SU-DHL-6 (cell line): ENCODE data around the gene C12orf57.

Experiments used
- H2AFZ ChIP-seq: fragments of 200-600 bp; sonication (generic); 2 replicates; pipeline ENCODE4 v1.6.1; 2014; ENCODE audit warnings: low read depth, mild to moderate bottlenecking, moderate library complexity, mixed read lengths, antibody characterized with exemption, low read length; ENCODE audit not compliant: severe bottlenecking
- H3F3A ChIP-seq: fragments of 200-600 bp; shearing (Covaris generic); 2 replicates; pipeline ENCODE4 v1.6.0; 2016; ENCODE audit warnings: antibody characterized with exemption, mild to moderate bottlenecking; ENCODE audit not compliant: insufficient read depth
- H3K27ac ChIP-seq: fragments of 200-600 bp; sonication (generic); 2 replicates; pipeline ENCODE4 v1.5.1; 2016; ENCODE audit warnings: low read depth, mild to moderate bottlenecking, low read length, moderate library complexity, mixed read lengths
- H3K27me3 ChIP-seq: fragments of 200-600 bp; sonication (generic), shearing (Covaris generic); 2 replicates; pipeline ENCODE4 v1.6.0; 2014; ENCODE audit warnings: mild to moderate bottlenecking, low read length
- H3K36me3 ChIP-seq: fragments of 200-600 bp; sonication (generic); 2 replicates; pipeline ENCODE4 v1.6.1; 2014; ENCODE audit warnings: mild to moderate bottlenecking, low read length, mixed read lengths
- H3K4me2 ChIP-seq: fragments of 300-600, 200-600 bp; shearing (Covaris generic), sonication (generic); 2 replicates; pipeline ENCODE4 v1.6.0; 2014; ENCODE audit warnings: low read length, low read depth, mild to moderate bottlenecking; ENCODE audit not compliant: poor library complexity, severe bottlenecking
- H3K4me3 ChIP-seq: fragments of 200-600 bp; sonication (generic); 2 replicates; pipeline ENCODE4 v1.5.1; 2014; ENCODE audit warnings: antibody characterized with exemption, low read length, mild to moderate bottlenecking, mixed read lengths; ENCODE audit not compliant: insufficient read depth, poor library complexity, severe bottlenecking
- H3K79me2 ChIP-seq: fragments of 200-600 bp; sonication (generic); 2 replicates; pipeline ENCODE4 v1.6.1; 2014; ENCODE audit warnings: mild to moderate bottlenecking, low read length, moderate library complexity; ENCODE audit not compliant: insufficient read depth
- H3K9ac ChIP-seq: fragments of 200-600 bp; sonication (generic); 2 replicates; pipeline ENCODE4 v1.7.0; 2014; ENCODE audit warnings: mild to moderate bottlenecking, low read length
- H3K9me2 ChIP-seq: fragments of 200-600 bp; sonication (generic); replicated peaks from 2 replicates; pipeline ENCODE4 v1.6.1; 2014; ENCODE audit warnings: low read length; ENCODE audit not compliant: insufficient read depth
- H3K9me3 ChIP-seq: fragments of 200-600 bp; sonication (generic); 2 replicates; pipeline ENCODE4 v1.6.1; 2014; ENCODE audit warnings: low read length, mixed read lengths; ENCODE audit not compliant: insufficient read depth
- H4K20me1 ChIP-seq: fragments of 200-600 bp; sonication (generic); 2 replicates; pipeline ENCODE4 v1.6.1; 2014; ENCODE audit warnings: low read depth, mild to moderate bottlenecking, antibody characterized with exemption, low read length, moderate library complexity, mixed read lengths
- EZH2phosphoT487 ChIP-seq: fragments of 200-600 bp; sonication (generic), shearing (Covaris generic); conservative IDR thresholded peaks from 2 replicates; pipeline ENCODE4 v1.6.1; 2018; ENCODE audit warnings: mild to moderate bottlenecking, antibody characterized with exemption, low read length, moderate library complexity, mixed read lengths
- TF ChIP-seq, protein P1 (sequence below): fragments of 200-600 bp; sonication (generic); IDR thresholded peaks from one replicate; pipeline ENCODE4 v1.5.1; 2017; ENCODE audit warnings: antibody characterized with exemption, mild to moderate bottlenecking, low read length, moderate library complexity; ENCODE audit not compliant: insufficient read depth, poor library complexity, severe bottlenecking

Gene C12orf57

DNA sequence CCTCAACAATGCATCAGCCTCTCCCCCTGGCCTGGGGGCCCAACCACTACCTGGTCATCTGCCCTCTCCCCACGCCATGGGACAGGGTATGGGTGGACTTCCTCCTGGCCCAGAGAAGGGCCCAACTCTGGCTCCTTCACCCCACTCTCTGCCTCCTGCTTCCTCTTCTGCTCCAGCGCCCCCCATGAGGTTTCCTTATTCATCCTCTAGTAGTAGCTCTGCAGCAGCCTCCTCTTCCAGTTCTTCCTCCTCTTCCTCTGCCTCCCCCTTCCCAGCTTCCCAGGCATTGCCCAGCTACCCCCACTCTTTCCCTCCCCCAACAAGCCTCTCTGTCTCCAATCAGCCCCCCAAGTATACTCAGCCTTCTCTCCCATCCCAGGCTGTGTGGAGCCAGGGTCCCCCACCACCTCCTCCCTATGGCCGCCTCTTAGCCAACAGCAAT lies 7.6 kb upstream of the C12orf57 start:
- peak overlapping the region; percentile 92 for H3K9ac ChIP-seq
- no peak overlapping the region for H3K27ac ChIP-seq
- TF ChIP-seq, protein P1, sequence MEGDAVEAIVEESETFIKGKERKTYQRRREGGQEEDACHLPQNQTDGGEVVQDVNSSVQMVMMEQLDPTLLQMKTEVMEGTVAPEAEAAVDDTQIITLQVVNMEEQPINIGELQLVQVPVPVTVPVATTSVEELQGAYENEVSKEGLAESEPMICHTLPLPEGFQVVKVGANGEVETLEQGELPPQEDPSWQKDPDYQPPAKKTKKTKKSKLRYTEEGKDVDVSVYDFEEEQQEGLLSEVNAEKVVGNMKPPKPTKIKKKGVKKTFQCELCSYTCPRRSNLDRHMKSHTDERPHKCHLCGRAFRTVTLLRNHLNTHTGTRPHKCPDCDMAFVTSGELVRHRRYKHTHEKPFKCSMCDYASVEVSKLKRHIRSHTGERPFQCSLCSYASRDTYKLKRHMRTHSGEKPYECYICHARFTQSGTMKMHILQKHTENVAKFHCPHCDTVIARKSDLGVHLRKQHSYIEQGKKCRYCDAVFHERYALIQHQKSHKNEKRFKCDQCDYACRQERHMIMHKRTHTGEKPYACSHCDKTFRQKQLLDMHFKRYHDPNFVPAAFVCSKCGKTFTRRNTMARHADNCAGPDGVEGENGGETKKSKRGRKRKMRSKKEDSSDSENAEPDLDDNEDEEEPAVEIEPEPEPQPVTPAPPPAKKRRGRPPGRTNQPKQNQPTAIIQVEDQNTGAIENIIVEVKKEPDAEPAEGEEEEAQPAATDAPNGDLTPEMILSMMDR = no peak
- no peak overlapping the region for H2AFZ ChIP-seq
- H3F3A ChIP-seq = peaks cover 8% of the 10 kb centered on the region; the same call in 1 of the 2 replicates
- H4K20me1 ChIP-seq = no peaks in the 10 kb centered on the region
- H3K9me3 ChIP-seq = no peaks in the 10 kb centered on the region
- H3K4me3 ChIP-seq = peak overlapping the region; percentile 61
- H3K27me3 ChIP-seq = no peaks in the 10 kb centered on the region
- peak overlapping the region; percentile 71 for H3K4me2 ChIP-seq
- no peaks in the 10 kb centered on the region for H3K9me2 ChIP-seq
- no peaks in the 10 kb centered on the region for H3K36me3 ChIP-seq
- H3K79me2 ChIP-seq = no peaks in the 10 kb centered on the region

DNA sequence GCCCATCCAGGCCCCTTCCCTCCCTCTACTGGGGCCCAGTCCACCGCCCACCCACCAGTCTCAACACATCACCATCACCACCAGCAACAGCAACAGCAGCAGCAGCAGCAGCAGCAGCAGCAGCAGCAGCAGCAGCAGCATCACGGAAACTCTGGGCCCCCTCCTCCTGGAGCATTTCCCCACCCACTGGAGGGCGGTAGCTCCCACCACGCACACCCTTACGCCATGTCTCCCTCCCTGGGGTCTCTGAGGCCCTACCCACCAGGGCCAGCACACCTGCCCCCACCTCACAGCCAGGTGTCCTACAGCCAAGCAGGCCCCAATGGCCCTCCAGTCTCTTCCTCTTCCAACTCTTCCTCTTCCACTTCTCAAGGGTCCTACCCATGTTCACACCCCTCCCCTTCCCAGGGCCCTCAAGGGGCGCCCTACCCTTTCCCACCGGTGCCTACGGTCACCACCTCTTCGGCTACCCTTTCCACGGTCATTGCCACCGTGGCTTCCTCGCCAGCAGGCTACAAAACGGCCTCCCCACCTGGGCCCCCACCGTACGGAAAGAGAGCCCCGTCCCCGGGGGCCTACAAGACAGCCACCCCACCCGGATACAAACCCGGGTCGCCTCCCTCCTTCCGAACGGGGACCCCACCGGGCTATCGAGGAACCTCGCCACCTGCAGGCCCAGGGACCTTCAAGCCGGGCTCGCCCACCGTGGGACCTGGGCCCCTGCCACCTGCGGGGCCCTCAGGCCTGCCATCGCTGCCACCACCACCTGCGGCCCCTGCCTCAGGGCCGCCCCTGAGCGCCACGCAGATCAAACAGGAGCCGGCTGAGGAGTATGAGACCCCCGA lies 7.0 kb upstream of the C12orf57 start:
- Histone ChIP-seq H3K9ac (peak overlapping the region; percentile 92), H3K79me2 (no peaks in the 10 kb centered on the region), H3K36me3 (no peaks in the 10 kb centered on the region), H3K27me3 (no peaks in the 10 kb centered on the region), H3F3A (peaks cover 8% of the 10 kb centered on the region; the same call in 1 of the 2 replicates), H3K4me3 (peak overlapping the region; percentile 61), H3K27ac (peak overlapping the region; percentile 86), H3K9me3 (no peaks in the 10 kb centered on the region), H4K20me1 (no peaks in the 10 kb centered on the region), H3K9me2 (no peaks in the 10 kb centered on the region), H2AFZ (no peak overlapping the region), H3K4me2 (peak overlapping the region; percentile 71)
- TF ChIP-seq, protein P1 = peak; percentile 10
- TF ChIP-seq EZH2phosphoT487 = no peak

DNA sequence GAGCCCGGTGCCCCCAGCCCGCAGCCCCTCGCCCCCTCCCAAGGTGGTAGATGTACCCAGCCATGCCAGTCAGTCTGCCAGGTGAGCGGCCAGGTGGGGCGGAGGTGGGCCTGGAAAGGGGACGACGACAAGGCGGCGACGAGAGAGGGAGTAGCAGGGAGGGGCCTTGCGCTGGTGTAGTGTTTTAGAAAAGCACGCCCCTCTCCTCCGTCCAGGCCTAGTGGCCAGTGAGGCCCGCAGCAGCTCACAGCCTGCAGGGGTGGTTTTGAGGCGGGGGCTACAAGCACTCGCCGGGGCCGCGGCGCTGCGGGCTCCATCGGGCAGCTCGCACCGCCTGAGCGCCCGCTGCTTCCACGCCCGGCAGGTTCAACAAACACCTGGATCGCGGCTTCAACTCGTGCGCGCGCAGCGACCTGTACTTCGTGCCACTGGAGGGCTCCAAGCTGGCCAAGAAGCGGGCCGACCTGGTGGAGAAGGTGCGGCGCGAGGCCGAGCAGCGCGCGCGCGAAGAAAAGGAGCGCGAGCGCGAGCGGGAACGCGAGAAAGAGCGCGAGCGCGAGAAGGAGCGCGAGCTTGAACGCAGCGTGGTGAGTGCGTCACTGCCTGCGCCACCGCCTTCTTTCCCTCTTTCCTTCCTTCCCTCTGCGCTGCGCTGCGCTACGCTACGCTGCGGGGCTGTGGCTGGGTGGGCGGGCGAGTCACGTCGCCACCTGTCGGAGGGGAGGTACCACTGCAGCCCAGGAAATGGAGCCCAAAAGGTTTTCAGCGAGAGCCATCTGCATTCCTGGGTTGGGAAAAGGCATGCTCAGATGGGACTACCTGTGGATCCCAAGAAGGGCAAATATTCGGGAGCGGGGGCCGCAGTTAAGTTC lies 6.1 kb upstream of the C12orf57 start:
- Histone ChIP-seq H3K27me3 (no peaks in the 10 kb centered on the region), H3F3A (peaks cover 8% of the 10 kb centered on the region; the same call in 1 of the 2 replicates), H2AFZ (peak overlapping the region; percentile 52), H3K79me2 (no peaks in the 10 kb centered on the region), H3K4me3 (peak overlapping the region; percentile 61), H3K4me2 (peak overlapping the region; percentile 71), H4K20me1 (no peaks in the 10 kb centered on the region), H3K9me3 (no peaks in the 10 kb centered on the region), H3K9me2 (no peaks in the 10 kb centered on the region), H3K27ac (peak overlapping the region; percentile 86), H3K36me3 (no peaks in the 10 kb centered on the region), H3K9ac (peak overlapping the region; percentile 92)
- TF ChIP-seq EZH2phosphoT487 = no peak
- TF ChIP-seq, protein P1 = peak; percentile 95
